Medulla oblongata (tissue), 1 donor: Measurements from ENCODE around the gene EMC7.
"Not testable (repeated sequence)": the region's sequence is repeated elsewhere in the genome, so short reads cannot be mapped to it uniquely, and the experiment has no call there.

ENCODE experiments used
- DNase-seq: peaks from one replicate; pipeline ENCODE4 v3.0.0-alpha.2; 2015; ENCODE audit errors: extremely low spot score

The EMC7 gene

DNA sequence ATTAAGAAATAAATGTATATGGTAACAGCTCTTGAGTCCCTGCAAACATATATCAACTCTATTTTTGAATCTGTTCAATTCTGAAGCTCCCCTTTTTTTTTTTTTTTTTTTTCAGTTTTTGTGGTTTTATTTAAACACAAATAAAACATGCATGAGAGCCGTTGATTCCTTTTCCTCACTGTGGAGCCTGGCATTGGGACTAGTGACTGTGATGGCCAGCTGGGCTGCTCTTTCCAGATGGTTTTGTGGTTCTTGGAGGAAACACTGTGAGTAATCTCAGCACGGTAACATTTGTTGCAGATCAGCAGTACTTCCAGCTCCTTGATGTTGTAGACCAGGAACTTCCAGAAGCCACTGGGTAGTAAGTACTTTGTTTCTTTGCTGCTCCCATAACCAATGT lies 15.9 kb downstream of the EMC7 start:
- DNase-seq: no peak

GRCh38 chr15:34084086-34084485 lies 17.6 kb downstream of the EMC7 start:
- DNase-seq: peak; percentile 24

DNA sequence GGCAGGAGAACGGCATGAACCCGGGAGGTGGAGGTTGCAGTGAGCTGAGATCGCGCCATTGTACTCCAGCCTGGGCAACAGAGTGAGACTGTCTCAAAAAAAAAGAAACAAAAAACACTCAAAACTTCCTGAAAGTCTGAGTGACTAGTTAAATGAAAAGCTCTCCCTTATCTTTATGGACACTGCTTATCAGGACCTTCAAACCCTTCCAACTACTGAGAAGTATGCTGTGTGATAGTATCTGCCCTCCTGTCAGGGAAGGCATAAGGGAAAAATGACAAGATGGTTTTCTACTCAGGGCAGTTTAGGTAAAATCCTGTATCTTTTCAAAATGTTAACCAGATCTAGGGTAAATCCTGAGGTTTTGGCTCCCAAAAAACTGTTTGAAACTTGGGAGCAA lies 21.8 kb downstream of the EMC7 start:
- DNase-seq: no peak

DNA sequence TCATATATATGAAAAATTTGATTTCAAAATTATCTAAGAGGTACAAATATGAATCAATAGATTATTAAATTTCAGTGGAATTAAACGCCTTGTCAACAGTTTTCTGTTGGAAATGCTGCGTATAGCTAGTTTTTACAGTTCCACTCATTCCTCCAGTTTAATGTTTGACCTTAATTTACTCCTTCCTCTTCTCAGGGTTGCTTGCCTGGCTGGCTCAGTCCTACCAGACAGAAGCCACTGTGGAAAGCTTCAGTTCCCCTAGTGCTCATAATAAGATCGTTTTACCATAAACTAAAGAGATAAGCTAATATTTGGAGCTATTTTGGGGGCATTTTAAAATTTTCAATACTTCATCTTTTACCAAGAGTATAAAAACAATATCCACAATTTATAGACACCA lies 22.8 kb downstream of the EMC7 start:
- DNase-seq: no peak

DNA sequence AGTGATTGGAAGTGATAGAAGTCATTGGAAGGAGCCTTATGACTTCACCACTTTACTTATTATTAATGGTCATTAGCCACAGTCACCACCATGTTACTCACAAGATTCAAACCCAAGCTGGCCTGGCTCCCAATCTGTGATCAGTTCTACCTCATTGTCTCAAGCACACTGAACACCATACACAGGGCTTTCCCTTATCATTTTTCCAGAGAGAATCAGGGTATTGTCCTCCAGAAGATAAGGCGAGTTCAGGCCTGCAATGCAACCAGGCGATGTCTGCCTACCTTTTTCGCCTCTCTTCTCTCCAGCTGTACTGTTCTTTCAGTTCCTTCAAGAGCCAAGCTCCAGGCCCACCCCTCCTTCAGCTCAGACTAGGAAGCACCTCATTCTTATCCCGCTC lies 24.9 kb downstream of the EMC7 start:
- no peak for DNase-seq

GRCh38 chr15:34070003-34070402 lies 31.7 kb downstream of the EMC7 start:
- no peak for DNase-seq

- no peak for DNase-seq
Observed at GRCh38 chr15:34065941-34066340, 35.7 kb downstream of the EMC7 start.

GRCh38 chr15:34065261-34065660 lies 36.4 kb downstream of the EMC7 start:
- no peak for DNase-seq

DNA sequence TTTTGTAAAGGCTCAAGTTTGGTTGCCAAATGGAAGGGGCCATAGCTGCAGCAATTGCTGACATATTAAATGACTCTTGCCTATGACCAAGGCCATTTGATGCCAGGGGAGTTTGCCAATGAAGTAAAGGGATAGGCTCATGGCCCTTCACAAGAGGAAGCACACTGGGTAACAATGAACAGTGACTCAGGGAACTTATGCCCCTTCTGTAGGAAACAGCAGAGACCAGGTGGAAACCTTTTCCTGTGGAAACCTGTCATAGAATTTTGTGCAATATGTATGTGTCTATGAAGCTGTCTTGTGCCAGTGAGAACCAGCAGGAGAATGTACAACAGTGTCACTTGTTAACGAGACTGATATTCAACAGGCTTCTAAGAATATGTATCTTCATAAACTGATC lies 37.2 kb downstream of the EMC7 start:
- no peak for DNase-seq

GRCh38 chr15:34059946-34060345 lies 41.7 kb downstream of the EMC7 start:
- no peak for DNase-seq

GRCh38 chr15:34059476-34059875 lies 42.2 kb downstream of the EMC7 start:
- no peak for DNase-seq

- DNase-seq: no peak
Observed at GRCh38 chr15:34056911-34057310, 44.8 kb downstream of the EMC7 start.

DNA sequence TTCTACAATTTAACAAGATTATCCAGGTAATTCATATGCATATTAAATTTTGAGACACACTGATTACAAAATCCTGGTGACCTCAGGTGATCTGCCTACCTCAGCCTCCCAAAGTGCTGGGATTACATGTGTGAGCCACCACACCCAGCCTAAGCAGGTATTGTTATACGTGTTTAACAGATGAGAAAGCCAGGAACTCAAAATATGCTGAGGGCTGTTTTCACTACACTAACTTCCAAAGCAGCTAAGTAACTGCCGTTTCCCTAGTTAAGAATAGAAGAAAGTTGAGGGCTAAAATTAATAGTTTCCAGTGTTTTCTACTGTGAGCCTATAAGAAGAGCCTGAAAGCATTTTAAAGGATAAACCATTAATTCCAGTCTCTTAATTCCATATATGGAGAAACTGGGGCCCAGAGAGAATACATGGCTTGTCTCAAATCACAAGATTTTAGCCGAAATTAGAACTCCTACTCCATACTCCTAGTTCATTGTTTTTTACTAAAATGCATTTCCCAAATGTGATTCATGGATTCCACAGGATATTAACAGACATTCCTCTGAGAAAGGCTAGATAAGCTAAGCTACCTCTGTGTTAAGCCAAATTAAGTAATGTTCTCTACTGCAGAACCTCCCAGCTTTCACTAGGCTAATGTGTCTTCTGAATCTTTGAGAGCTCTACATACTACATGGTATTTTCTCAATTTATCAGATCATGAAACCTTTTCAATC lies 45.6 kb downstream of the EMC7 start:
- DNase-seq: no peak

- DNase-seq: no peak
Observed at GRCh38 chr15:34054081-34054707, 47.5 kb downstream of the EMC7 start.

GRCh38 chr15:34050385-34050784 lies 51.3 kb downstream of the EMC7 start:
- not testable (repeated sequence) for DNase-seq

GRCh38 chr15:34049112-34049511 lies 52.5 kb downstream of the EMC7 start:
- DNase-seq: no peak

DNA sequence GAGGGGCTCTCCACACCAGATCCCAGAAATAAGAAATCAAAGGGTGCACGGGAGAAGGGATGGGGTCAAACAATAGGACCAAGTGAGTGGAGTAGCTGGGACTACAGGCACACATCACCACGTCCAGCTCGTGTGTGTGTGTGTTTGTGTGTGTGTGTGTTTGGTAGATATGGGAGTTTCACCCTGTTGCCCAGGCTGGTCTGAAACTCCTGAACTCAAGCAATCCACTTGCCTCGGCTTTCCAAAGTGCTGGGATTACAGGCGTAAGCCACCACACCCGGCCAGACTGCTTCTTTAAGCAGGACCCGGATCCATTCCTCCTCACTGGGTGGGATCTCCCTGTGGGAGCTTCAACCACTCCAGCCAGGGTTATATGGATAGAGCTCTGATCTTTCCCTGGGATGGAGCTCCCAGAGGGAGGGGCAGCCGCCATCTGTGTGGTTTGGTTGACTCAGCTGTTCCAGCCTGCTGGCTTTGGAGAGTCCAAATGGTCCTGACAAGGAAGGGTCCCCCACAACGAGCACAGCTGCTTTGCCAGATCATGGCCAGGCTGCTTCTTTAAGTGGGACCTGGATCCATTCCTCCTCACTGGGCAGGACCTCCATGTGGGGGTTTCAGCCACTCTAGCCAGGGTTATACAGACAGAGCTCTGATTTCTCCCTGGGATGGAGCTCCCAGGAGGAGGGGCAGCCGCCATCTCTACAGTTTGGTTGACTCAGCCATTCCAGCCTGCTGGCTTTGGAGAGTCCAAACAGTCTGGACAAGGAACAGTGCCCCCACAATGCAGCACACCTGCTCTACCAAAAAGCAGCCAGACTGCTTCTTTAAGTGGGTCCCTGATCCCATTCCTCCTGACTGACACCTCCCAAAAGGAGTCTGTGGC lies 53.5 kb downstream of the EMC7 start:
- no peak for DNase-seq

- DNase-seq: no peak
Observed at GRCh38 chr15:34046471-34047145, 55.1 kb downstream of the EMC7 start.

GRCh38 chr15:34043813-34044212 lies 57.8 kb downstream of the EMC7 start:
- DNase-seq: no peak

DNA sequence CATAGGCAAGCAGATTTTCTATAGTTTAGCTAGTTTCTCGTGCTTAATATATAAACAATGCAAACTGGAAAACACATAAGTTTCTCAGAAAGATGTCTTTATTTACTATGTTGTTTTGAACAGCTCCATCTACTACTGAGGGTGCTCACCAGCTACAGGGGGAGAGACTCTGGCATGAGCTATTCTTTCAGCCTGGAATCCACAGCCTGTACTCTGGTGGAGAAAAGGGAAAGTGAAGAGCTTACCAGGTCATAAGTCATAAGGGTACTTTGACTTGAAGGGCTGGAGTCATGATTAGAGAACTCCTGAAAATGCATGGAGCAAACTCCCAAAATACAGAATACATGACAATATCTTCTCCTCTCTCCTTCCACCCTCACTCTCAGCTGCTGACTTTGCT lies 58.3 kb downstream of the EMC7 start:
- DNase-seq: no peak

- DNase-seq: peak; percentile 33
Observed at GRCh38 chr15:34039790-34040113, 61.9 kb downstream of the EMC7 start.
